AG09309 (cell line): ENCODE results near the gene SLC39A6.
A peak's percentile ranks its signal among the peaks of the same experiment; 100 is the strongest.

Source experiments
- DNase-seq: peaks from one replicate; pipeline ENCODE4 v3.0.0-alpha.2; 2010; ENCODE audit warnings: low read depth
- H3K4me3 ChIP-seq: 2 replicates; pipeline ENCODE4 v1.5.1; 2011; ENCODE audit warnings: mild to moderate bottlenecking, low read depth, low read length, moderate library complexity; ENCODE audit not compliant: control insufficient read depth
- CTCF ChIP-seq: IDR thresholded peaks from 2 replicates; pipeline ENCODE4 v1.5.1; 2011; ENCODE audit warnings: mild to moderate bottlenecking, low read depth, low read length, inconsistent platforms; ENCODE audit not compliant: insufficient read depth, control insufficient read depth; ENCODE audit errors: missing control alignments

Gene SLC39A6

DNA sequence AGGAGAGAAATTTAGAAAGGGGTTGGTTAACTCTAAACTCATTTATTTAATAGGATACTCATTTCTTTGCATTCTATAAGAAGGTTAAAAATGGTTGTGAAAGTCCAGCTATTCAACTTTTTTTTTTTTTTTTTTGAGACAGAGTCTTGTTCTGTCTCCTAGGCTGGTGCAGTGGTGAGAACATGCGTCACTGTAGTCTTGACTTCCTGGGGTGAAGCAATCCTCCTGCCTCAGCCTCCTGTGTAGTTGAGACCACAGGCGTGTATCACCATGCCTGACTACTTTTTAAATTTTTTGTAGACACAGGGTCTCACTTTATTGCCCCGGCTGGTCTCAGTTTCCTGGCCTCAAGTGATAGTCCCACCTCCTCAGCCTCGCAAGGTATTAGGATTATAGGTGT, 12.4 kb upstream of the SLC39A6 start:
- DNase-seq = no peak
- H3K4me3 ChIP-seq = no peak overlapping the region
- TF ChIP-seq CTCF = no peak

- H3K4me3 ChIP-seq = no peak overlapping the region
- no peak for TF ChIP-seq CTCF
- no peak for DNase-seq
Measured at GRCh38 chr18:36139245-36139644, 10.1 kb upstream of the SLC39A6 start.

- H3K4me3 ChIP-seq = no peak overlapping the region
- no peak for DNase-seq
- no peak for TF ChIP-seq CTCF
Measured at GRCh38 chr18:36135264-36135663, 6.1 kb upstream of the SLC39A6 start.

DNA sequence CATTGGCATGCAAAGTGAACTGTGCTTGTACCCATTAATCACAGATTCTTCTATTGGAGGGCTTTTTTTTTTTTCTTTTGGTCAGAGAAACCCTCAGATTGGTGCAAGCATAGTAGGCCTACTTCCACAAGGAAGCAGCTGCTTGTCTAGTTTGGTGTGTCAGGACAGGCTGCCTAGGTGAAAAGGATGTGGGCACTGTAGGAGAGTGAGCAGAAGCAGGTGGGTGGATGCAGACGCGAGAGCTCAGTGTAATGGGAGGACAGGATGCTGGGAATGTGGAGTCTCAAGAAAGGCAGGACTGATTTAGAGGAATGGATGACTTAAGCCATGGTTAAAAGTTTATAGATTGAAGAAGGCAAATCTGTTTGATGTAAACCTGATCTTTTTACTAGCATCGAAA, 3.6 kb upstream of the SLC39A6 start:
- H3K4me3 ChIP-seq = no peak overlapping the region
- no peak for DNase-seq
- no peak for TF ChIP-seq CTCF

DNA sequence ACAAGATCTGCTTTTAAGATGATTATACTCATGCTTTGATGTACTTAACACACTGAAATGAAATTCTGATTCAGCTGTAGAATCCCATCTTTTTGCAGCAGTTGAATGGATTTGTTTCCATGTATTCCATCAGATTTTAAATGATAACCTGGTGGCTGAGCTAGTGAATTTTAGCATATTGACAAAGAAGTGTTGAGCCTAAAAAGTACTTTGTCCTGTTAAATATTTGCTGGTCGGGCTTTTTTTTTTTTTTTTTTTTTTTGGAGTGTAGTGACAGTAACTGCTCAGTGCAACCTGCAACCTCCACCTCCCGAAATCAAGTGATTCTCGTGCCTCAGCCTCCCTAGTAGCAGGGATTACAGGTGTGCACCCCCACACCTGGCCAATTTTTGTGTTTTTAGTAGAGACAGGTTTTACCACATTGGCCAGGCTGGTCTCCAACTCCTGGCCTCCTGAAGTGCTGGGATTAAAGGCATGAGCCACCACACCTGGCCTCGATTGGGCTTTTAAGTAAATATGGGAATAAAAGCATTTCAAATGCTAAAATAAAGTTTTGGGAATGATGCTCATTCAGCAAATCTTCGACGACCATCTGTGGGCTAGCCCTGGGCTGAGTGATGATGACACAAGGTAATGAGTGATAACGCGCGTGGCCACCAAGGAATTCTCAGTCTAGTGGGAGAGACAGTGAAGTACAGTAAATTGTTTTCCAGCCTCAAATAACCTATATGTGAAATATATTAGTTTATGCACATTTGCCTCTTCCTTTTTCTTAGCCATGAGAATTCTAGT, 2.7 kb upstream of the SLC39A6 start:
- H3K4me3 ChIP-seq = peak overlapping the region; percentile 98; the same call in 1 of the 2 replicates
- TF ChIP-seq CTCF = no peak
- DNase-seq = no peak

DNA sequence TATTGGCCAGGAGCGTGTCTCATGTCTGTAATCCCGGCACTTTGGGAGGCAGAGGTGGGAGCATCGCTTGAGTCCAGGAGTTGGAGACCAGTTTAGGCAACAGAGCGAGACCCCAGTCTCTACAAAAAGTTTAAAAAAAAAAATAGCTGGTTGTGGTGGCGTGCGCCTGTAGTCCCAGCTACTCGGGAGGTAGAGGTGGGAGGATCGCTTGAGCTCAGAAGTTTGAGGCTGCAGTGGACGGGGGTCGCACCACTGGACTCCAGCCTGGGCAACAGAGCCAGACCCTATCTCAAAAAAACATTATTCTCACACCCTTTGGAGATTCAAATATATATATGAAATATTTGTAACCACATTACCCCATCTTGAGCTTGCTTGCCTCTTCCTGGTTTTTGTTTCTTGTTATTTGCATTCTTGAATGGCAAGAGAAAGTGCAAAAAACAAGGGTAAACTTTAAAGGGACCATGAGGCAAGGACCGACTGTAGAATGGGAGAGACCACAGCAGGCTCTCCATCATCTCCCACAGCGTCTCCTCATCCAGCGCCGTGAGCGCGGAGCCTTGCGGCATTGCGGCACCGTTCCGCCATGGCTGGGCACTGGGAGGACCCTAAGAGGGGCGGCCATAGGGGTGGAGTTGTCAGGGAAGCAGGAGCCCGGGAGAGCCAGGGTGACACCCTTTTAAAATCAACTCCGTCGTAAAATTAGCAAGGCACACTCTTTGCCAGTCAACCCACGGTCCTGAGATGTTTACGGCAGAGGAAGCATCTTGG, 1.9 kb upstream of the SLC39A6 start:
- H3K4me3 ChIP-seq = peak overlapping the region; percentile 98
- DNase-seq = no peak
- no peak for TF ChIP-seq CTCF
